ENCODE results near the gene ZFAND3. TPM values are rescaled to one million over a fixed set of nuclear protein-coding genes. Genes with fewer than 3 reads are reported as not detected.
"Not testable (repeated sequence)": the region's sequence is repeated elsewhere in the genome, so short reads cannot be mapped to it uniquely, and the experiment has no call there.

The ZFAND3 gene
- total RNA-seq, 1 donor from 2014 or later = 81.8 TPM

- Histone ChIP-seq H3K9me3 (replicated peaks) (peaks cover 13% of the 10 kb centered on the region), H3K4me3 (no peak overlapping the region), H3K4me1 (peaks cover 41% of the 10 kb centered on the region), H3K27ac (replicated peaks) (no peak overlapping the region), H3K36me3 (no peaks in the 10 kb centered on the region), H3K27me3 (ENCODE audit: low read depth) (no peaks in the 10 kb centered on the region)
- intact Hi-C loops (cut with micrococcal nuclease) = no loop called here
- TF ChIP-seq CTCF (IDR thresholded peaks at IDR 0.05; ENCODE audit: borderline replicate concordance) = no peak
- DNase-seq = no peak
Measured at GRCh38 chr6:37874726-37875125, 55.2 kb downstream of the ZFAND3 start.

GRCh38 chr6:37875561-37876309 is 56.2 kb downstream of the ZFAND3 start:
- Histone ChIP-seq H3K9me3 (replicated peaks) (peaks cover 13% of the 10 kb centered on the region), H3K36me3 (no peaks in the 10 kb centered on the region), H3K4me3 (no peak overlapping the region), H3K27ac (replicated peaks) (no peak overlapping the region), H3K4me1 (peaks cover 49% of the 10 kb centered on the region), H3K27me3 (ENCODE audit: low read depth) (no peaks in the 10 kb centered on the region)
- no peak for DNase-seq
- intact Hi-C loops (cut with micrococcal nuclease) = no loop called here
- TF ChIP-seq CTCF (IDR thresholded peaks at IDR 0.05; ENCODE audit: borderline replicate concordance) = no peak

- peaks cover 58% of the 10 kb centered on the region for H3K4me1 ChIP-seq
- H3K27me3 ChIP-seq (ENCODE audit: low read depth) = no peaks in the 10 kb centered on the region
- no peak overlapping the region for H3K4me3 ChIP-seq
- intact Hi-C loops (cut with micrococcal nuclease) = no loop called here
- H3K27ac ChIP-seq (replicated peaks) = no peak overlapping the region
- H3K36me3 ChIP-seq = no peaks in the 10 kb centered on the region
- peaks cover 4% of the 10 kb centered on the region for H3K9me3 ChIP-seq (replicated peaks)
- TF ChIP-seq CTCF (IDR thresholded peaks at IDR 0.05; ENCODE audit: borderline replicate concordance) = no peak
- no peak for DNase-seq
Measured at GRCh38 chr6:37876843-37877242, 57.3 kb downstream of the ZFAND3 start.

GRCh38 chr6:37877373-37878149 is 58.0 kb downstream of the ZFAND3 start:
- H3K27me3 ChIP-seq (ENCODE audit: low read depth) = no peaks in the 10 kb centered on the region
- no peak overlapping the region for H3K27ac ChIP-seq (replicated peaks)
- no peaks in the 10 kb centered on the region for H3K36me3 ChIP-seq
- intact Hi-C loops (cut with micrococcal nuclease) = no loop called here
- H3K9me3 ChIP-seq (replicated peaks) = no peaks in the 10 kb centered on the region
- H3K4me3 ChIP-seq = no peak overlapping the region
- TF ChIP-seq CTCF (IDR thresholded peaks at IDR 0.05; ENCODE audit: borderline replicate concordance) = no peak
- H3K4me1 ChIP-seq = peaks cover 64% of the 10 kb centered on the region
- no peak for DNase-seq

GRCh38 chr6:37878150-37878710 is 58.7 kb downstream of the ZFAND3 start:
- Histone ChIP-seq H3K9me3 (replicated peaks) (no peaks in the 10 kb centered on the region), H3K4me3 (no peak overlapping the region), H3K27me3 (ENCODE audit: low read depth) (no peaks in the 10 kb centered on the region), H3K4me1 (peaks cover 71% of the 10 kb centered on the region), H3K27ac (replicated peaks) (no peak overlapping the region), H3K36me3 (no peaks in the 10 kb centered on the region)
- TF ChIP-seq CTCF (IDR thresholded peaks at IDR 0.05; ENCODE audit: borderline replicate concordance) = no peak
- intact Hi-C loops (cut with micrococcal nuclease) = no loop called here
- DNase-seq = no peak

GRCh38 chr6:37880602-37881001 is 61.1 kb downstream of the ZFAND3 start:
- H3K4me1 ChIP-seq = peaks cover 80% of the 10 kb centered on the region
- DNase-seq; H3K9me3 ChIP-seq (replicated peaks); H3K4me3 ChIP-seq; H3K27me3 ChIP-seq (ENCODE audit: low read depth); H3K27ac ChIP-seq (replicated peaks); H3K36me3 ChIP-seq; intact Hi-C loops (cut with micrococcal nuclease): not testable (repeated sequence)
